ENCODE data around the gene LRMDA.
"Not testable (repeated sequence)": the region's sequence is repeated elsewhere in the genome, so short reads cannot be mapped to it uniquely, and the experiment has no call there.

LRMDA gene

GRCh38 chr10:76139431-76139830 is 708.0 kb downstream of the LRMDA start:
- Histone ChIP-seq H3K79me2 (ENCODE audit: low read length) (no peaks in the 10 kb centered on the region), H3K4me1 (ENCODE audit: low read length) (no peaks in the 10 kb centered on the region), H3K9ac (ENCODE audit: low read length) (no peak overlapping the region), H3K27ac (ENCODE audit: low read length) (no peak overlapping the region), H3K4me2 (ENCODE audit: low read length) (no peak overlapping the region), H4K20me1 (ENCODE audit: insufficient read depth, low read length) (no peaks in the 10 kb centered on the region), H3K9me3 (ENCODE audit: insufficient read depth, low read length) (no peaks in the 10 kb centered on the region), H3K4me3 (ENCODE audit: low read length) (no peak overlapping the region), H2AFZ (ENCODE audit: low read depth, low read length) (no peak overlapping the region), H3K36me3 (replicated peaks; ENCODE audit: low read depth, low read length) (no peaks in the 10 kb centered on the region), H3K27me3 (ENCODE audit: low read depth, low read length) (no peaks in the 10 kb centered on the region)
- TF ChIP-seq, protein P1, sequence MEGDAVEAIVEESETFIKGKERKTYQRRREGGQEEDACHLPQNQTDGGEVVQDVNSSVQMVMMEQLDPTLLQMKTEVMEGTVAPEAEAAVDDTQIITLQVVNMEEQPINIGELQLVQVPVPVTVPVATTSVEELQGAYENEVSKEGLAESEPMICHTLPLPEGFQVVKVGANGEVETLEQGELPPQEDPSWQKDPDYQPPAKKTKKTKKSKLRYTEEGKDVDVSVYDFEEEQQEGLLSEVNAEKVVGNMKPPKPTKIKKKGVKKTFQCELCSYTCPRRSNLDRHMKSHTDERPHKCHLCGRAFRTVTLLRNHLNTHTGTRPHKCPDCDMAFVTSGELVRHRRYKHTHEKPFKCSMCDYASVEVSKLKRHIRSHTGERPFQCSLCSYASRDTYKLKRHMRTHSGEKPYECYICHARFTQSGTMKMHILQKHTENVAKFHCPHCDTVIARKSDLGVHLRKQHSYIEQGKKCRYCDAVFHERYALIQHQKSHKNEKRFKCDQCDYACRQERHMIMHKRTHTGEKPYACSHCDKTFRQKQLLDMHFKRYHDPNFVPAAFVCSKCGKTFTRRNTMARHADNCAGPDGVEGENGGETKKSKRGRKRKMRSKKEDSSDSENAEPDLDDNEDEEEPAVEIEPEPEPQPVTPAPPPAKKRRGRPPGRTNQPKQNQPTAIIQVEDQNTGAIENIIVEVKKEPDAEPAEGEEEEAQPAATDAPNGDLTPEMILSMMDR (IDR thresholded peaks at IDR 0.05; ENCODE audit: low read depth, low read length) = no peak
- no peak for TF ChIP-seq EZH2phosphoT487 (IDR thresholded peaks at IDR 0.05; ENCODE audit: low read depth)

GRCh38 chr10:76141376-76141775 is 710.0 kb downstream of the LRMDA start:
- Histone ChIP-seq H2AFZ (ENCODE audit: low read depth, low read length) (no peak overlapping the region), H3K4me2 (ENCODE audit: low read length) (no peak overlapping the region), H4K20me1 (ENCODE audit: insufficient read depth, low read length) (no peaks in the 10 kb centered on the region), H3K36me3 (replicated peaks; ENCODE audit: low read depth, low read length) (no peaks in the 10 kb centered on the region), H3K27ac (ENCODE audit: low read length) (no peak overlapping the region), H3K4me3 (ENCODE audit: low read length) (no peak overlapping the region), H3K9me3 (ENCODE audit: insufficient read depth, low read length) (no peaks in the 10 kb centered on the region), H3K79me2 (ENCODE audit: low read length) (no peaks in the 10 kb centered on the region), H3K9ac (ENCODE audit: low read length) (no peak overlapping the region), H3K4me1 (ENCODE audit: low read length) (no peaks in the 10 kb centered on the region), H3K27me3 (ENCODE audit: low read depth, low read length) (no peaks in the 10 kb centered on the region)
- no peak for TF ChIP-seq EZH2phosphoT487 (IDR thresholded peaks at IDR 0.05; ENCODE audit: low read depth)
- TF ChIP-seq, protein P1 (IDR thresholded peaks at IDR 0.05; ENCODE audit: low read depth, low read length) = no peak

- H2AFZ ChIP-seq (ENCODE audit: low read depth, low read length); H3K9me3 ChIP-seq (ENCODE audit: insufficient read depth, low read length); H3K27me3 ChIP-seq (ENCODE audit: low read depth, low read length); H3K4me1 ChIP-seq (ENCODE audit: low read length); H3K36me3 ChIP-seq (replicated peaks; ENCODE audit: low read depth, low read length); H3K4me3 ChIP-seq (ENCODE audit: low read length); H4K20me1 ChIP-seq (ENCODE audit: insufficient read depth, low read length); H3K27ac ChIP-seq (ENCODE audit: low read length); H3K4me2 ChIP-seq (ENCODE audit: low read length); H3K79me2 ChIP-seq (ENCODE audit: low read length); H3K9ac ChIP-seq (ENCODE audit: low read length): not testable (repeated sequence)
Observed at GRCh38 chr10:76148217-76148616, 716.8 kb downstream of the LRMDA start.

GRCh38 chr10:76149182-76149581 is 717.8 kb downstream of the LRMDA start:
- H3K9me3 ChIP-seq (ENCODE audit: insufficient read depth, low read length) = no peaks in the 10 kb centered on the region

More at GRCh38 chr10:76149182-76149581, 717.8 kb downstream of the LRMDA start:
- no peaks in the 10 kb centered on the region for H3K4me1 ChIP-seq (ENCODE audit: low read length)
- no peak overlapping the region for H3K27ac ChIP-seq (ENCODE audit: low read length)
- H3K79me2 ChIP-seq (ENCODE audit: low read length) = no peaks in the 10 kb centered on the region
- no peaks in the 10 kb centered on the region for H3K27me3 ChIP-seq (ENCODE audit: low read depth, low read length)
- H3K9ac ChIP-seq (ENCODE audit: low read length) = no peak overlapping the region
- H2AFZ ChIP-seq (ENCODE audit: low read depth, low read length) = no peak overlapping the region
- no peaks in the 10 kb centered on the region for H4K20me1 ChIP-seq (ENCODE audit: insufficient read depth, low read length)
- no peak overlapping the region for H3K4me2 ChIP-seq (ENCODE audit: low read length)
- TF ChIP-seq, protein P1 (IDR thresholded peaks at IDR 0.05; ENCODE audit: low read depth, low read length) = no peak
- TF ChIP-seq EZH2phosphoT487 (IDR thresholded peaks at IDR 0.05; ENCODE audit: low read depth) = no peak
- H3K36me3 ChIP-seq (replicated peaks; ENCODE audit: low read depth, low read length) = no peaks in the 10 kb centered on the region
- H3K4me3 ChIP-seq (ENCODE audit: low read length) = no peak overlapping the region

Measured in OCI-LY3 (cell line).